OCI-LY7 (cell line): ENCODE measurements around the gene LDLRAD4.

Experiments
- CTCF ChIP-seq: fragments of 200-600 bp; sonication (generic); conservative IDR thresholded peaks from 2 replicates; pipeline ENCODE4 v1.5.1; 2014; ENCODE audit warnings: mild to moderate bottlenecking, antibody characterized with exemption, low read length, moderate library complexity, mixed read lengths
- EZH2phosphoT487 ChIP-seq: fragments of 200-600 bp; sonication (generic); IDR thresholded peaks from 2 replicates; pipeline ENCODE4 v1.6.1; 2018; ENCODE audit warnings: low read depth, borderline replicate concordance, mild to moderate bottlenecking, mixed run types, antibody characterized with exemption, low read length, moderate library complexity, mixed read lengths

- TF ChIP-seq EZH2phosphoT487 (no peak), CTCF (no peak)
Measured at GRCh38 chr18:13316063-13316462, 97.5 kb downstream of the LDLRAD4 start.
